ENCODE data around the gene BORCS6. TPM values are rescaled to one million over a fixed set of nuclear protein-coding genes. Genes with fewer than 3 reads are reported as not detected.

The BORCS6 gene
- total and polyA plus RNA-seq, 2 donors (not counting 1 experiment from before 2014, with no cell fraction given) = 9.7 to 20.2 TPM

DNA sequence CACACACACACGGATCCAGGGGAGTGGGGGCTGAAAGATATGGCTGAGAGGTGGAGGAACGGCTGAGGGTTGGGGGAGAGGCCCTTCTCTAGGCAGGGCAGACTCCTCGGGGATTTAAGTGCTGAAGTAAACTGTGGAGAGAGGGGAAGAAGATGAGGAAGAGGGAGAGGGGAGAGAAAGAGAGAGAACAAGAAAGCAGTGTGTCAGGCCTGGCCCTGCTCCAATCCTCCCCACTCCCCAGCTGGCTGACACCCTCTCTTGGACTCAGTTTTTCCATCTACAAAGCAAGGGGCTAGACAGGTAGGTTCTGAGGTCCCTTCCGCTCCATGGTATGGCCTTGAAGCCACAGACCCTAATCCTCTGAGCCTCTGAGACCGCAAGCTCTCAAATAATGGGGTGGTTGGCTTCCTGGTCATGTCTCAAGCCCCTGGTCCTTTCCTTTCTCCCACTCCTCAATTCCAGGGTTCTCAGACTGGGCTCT, 29.2 kb downstream of the BORCS6 start:
- H3K27me3 Mint-ChIP-seq = no peaks in the 10 kb centered on the region
- POLR2A ChIA-PET = interaction anchor here (0.7 to 3.6 kb wide), 3 partner anchors 13 to 581 kb away, joined by 4 to 18 read pairs (median 4); partner anchors contain the start of genes CD68 and CTC1
- peaks cover 42 to 72% of the 10 kb centered on the region in 2 donors for H3K4me1 ChIP-seq (ENCODE audit: control insufficient read depth in 2 of 2, insufficient read depth in 2 of 2, low read length in 2 of 2)
- no peaks in the 10 kb centered on the region for H3K9me3 Mint-ChIP-seq (ENCODE audit: insufficient read depth)
- DNase-seq (no peak), ATAC-seq (ENCODE audit: low read depth) (no peak)
- H3K79me2 ChIP-seq (ENCODE audit: control insufficient read depth, insufficient read depth, low read length) = peaks cover 27% of the 10 kb centered on the region
- peak overlapping the region; percentile 92 for H3K27ac Mint-ChIP-seq
- CTCF ChIA-PET = interaction anchor here (0.8 to 7.7 kb wide), 13 partner anchors 16 to 139 kb away, joined by 3 to 86 read pairs (median 4); partner anchors contain the start of genes ALOXE3, HES7, SLC25A35 and TMEM107
- 93% methylated on average over 3 of the region's 5 CpGs for WGBS (ENCODE audit: insufficient coverage)
- peak overlapping the region; percentile 87 for H3K4me3 Mint-ChIP-seq
- H3K9me3 ChIP-seq (ENCODE audit: control extremely low read depth in 1 of 3, control insufficient read depth in 2 of 3, insufficient read depth in 1 of 3, low read length in 2 of 3) = no peaks in the 10 kb centered on the region
- no peaks in the 10 kb centered on the region for H3K27me3 ChIP-seq (replicated peaks in 1 of 4; ENCODE audit: control extremely low read depth in 1 of 4, control insufficient read depth in 3 of 4, insufficient read depth in 4 of 4, low read length in 3 of 4)
- no peak overlapping the region for H2AFZ ChIP-seq (ENCODE audit: insufficient read depth, low read depth, low read length, poor library complexity, severe bottlenecking)
- peaks cover 5% of the 10 kb centered on the region for H4K20me1 ChIP-seq (ENCODE audit: control insufficient read depth, insufficient read depth, low read length, poor library complexity, severe bottlenecking)
- intact Hi-C loops (cut with micrococcal nuclease) = no loop called here
- H3K4me2 ChIP-seq (replicated peaks; ENCODE audit: low read depth, low read length, poor library complexity, severe bottlenecking) = peak overlapping the region; percentile 99
- H3K4me3 ChIP-seq (ENCODE audit: control extremely low read depth in 1 of 5, extremely low read depth in 1 of 5, insufficient read depth in 1 of 5, low read depth in 2 of 5, low read length in 4 of 5) = no peak overlapping the region
- H3K36me3 ChIP-seq (replicated peaks in 1 of 2; ENCODE audit: control extremely low read depth in 1 of 2, control insufficient read depth in 1 of 2, extremely low read depth in 1 of 2, insufficient read depth in 2 of 2, low read length in 1 of 2) = peaks cover 0 to 26% of the 10 kb centered on the region in 2 experiments
- H3K27ac ChIP-seq (ENCODE audit: low read length in 2 of 2) = peak overlapping the region; percentile 94 to 99
- H3K9ac ChIP-seq (ENCODE audit: low read length) = no peak overlapping the region
- peaks cover 49% of the 10 kb centered on the region for H3K4me1 Mint-ChIP-seq
- TF ChIP-seq, protein P1, sequence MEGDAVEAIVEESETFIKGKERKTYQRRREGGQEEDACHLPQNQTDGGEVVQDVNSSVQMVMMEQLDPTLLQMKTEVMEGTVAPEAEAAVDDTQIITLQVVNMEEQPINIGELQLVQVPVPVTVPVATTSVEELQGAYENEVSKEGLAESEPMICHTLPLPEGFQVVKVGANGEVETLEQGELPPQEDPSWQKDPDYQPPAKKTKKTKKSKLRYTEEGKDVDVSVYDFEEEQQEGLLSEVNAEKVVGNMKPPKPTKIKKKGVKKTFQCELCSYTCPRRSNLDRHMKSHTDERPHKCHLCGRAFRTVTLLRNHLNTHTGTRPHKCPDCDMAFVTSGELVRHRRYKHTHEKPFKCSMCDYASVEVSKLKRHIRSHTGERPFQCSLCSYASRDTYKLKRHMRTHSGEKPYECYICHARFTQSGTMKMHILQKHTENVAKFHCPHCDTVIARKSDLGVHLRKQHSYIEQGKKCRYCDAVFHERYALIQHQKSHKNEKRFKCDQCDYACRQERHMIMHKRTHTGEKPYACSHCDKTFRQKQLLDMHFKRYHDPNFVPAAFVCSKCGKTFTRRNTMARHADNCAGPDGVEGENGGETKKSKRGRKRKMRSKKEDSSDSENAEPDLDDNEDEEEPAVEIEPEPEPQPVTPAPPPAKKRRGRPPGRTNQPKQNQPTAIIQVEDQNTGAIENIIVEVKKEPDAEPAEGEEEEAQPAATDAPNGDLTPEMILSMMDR (IDR thresholded peaks at IDR 0.05) = no peak
- TF ChIP-seq EZH2 (IDR thresholded peaks at IDR 0.05; ENCODE audit: borderline replicate concordance, insufficient read depth, low read depth, low read length, poor library complexity, severe bottlenecking) = no peak

DNA sequence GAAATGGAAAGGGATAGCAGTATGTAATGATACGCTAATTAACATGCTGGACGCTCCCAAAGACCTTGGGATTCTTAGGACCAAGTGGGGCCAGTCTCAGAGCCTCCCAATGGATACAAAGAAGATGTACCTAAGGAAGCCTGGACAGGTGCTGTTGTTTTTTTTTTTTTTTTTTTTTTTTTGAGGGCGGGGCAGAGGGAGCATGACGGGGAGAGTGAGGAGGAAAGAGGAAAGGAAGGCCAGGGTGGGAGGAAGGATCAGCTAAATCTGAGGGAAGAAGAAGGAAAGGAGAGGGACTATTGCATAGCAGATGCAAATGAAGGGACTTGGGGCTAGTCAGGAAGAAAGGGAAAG, 29.8 kb downstream of the BORCS6 start:
- intact Hi-C loops (cut with micrococcal nuclease) = no loop called here
- H2AFZ ChIP-seq (ENCODE audit: insufficient read depth, low read depth, low read length, poor library complexity, severe bottlenecking) = no peak overlapping the region
- H3K27me3 ChIP-seq (replicated peaks in 1 of 4; ENCODE audit: control extremely low read depth in 1 of 4, control insufficient read depth in 3 of 4, insufficient read depth in 4 of 4, low read length in 3 of 4) = no peaks in the 10 kb centered on the region
- H3K9me3 ChIP-seq (ENCODE audit: control extremely low read depth in 1 of 3, control insufficient read depth in 2 of 3, insufficient read depth in 1 of 3, low read length in 2 of 3) = no peaks in the 10 kb centered on the region
- peaks cover 0 to 26% of the 10 kb centered on the region in 2 experiments for H3K36me3 ChIP-seq (replicated peaks in 1 of 2; ENCODE audit: control extremely low read depth in 1 of 2, control insufficient read depth in 1 of 2, extremely low read depth in 1 of 2, insufficient read depth in 2 of 2, low read length in 1 of 2)
- Mint-ChIP-seq H3K27me3 (no peaks in the 10 kb centered on the region), H3K4me3 (peak overlapping the region; percentile 87), H3K27ac (peak overlapping the region; percentile 92), H3K9me3 (ENCODE audit: insufficient read depth) (no peaks in the 10 kb centered on the region), H3K4me1 (peaks cover 49% of the 10 kb centered on the region)
- ChIA-PET POLR2A (interaction anchor here (0.7 to 3.6 kb wide), 5 partner anchors 13 to 581 kb away, joined by 4 to 18 read pairs (median 4); partner anchors contain the start of genes CD68 and CTC1), CTCF (interaction anchor here (1.0 to 7.7 kb wide), 9 partner anchors 16 to 141 kb away, joined by 3 to 86 read pairs (median 10); partner anchors contain the start of genes ALOXE3 and TMEM107)
- DNase-seq (no peak), ATAC-seq (ENCODE audit: low read depth) (no peak)
- peaks cover 48 to 78% of the 10 kb centered on the region in 2 donors for H3K4me1 ChIP-seq (ENCODE audit: control insufficient read depth in 2 of 2, insufficient read depth in 2 of 2, low read length in 2 of 2)
- TF ChIP-seq, protein P1 (IDR thresholded peaks at IDR 0.05) = no peak
- TF ChIP-seq EZH2 (IDR thresholded peaks at IDR 0.05; ENCODE audit: borderline replicate concordance, insufficient read depth, low read depth, low read length, poor library complexity, severe bottlenecking) = no peak
- no peak overlapping the region for H3K9ac ChIP-seq (ENCODE audit: low read length)
- 84% methylated on average over 4 of the region's 4 CpGs for WGBS (ENCODE audit: insufficient coverage)
- H3K4me3 ChIP-seq (ENCODE audit: control extremely low read depth in 1 of 5, extremely low read depth in 1 of 5, insufficient read depth in 1 of 5, low read depth in 2 of 5, low read length in 4 of 5) = no peak overlapping the region
- H3K79me2 ChIP-seq (ENCODE audit: control insufficient read depth, insufficient read depth, low read length) = peaks cover 33% of the 10 kb centered on the region
- H3K4me2 ChIP-seq (replicated peaks; ENCODE audit: low read depth, low read length, poor library complexity, severe bottlenecking) = no peak overlapping the region
- H3K27ac ChIP-seq (ENCODE audit: low read length in 2 of 2) = peak overlapping the region; percentile 32 to 52
- peaks cover 10% of the 10 kb centered on the region for H4K20me1 ChIP-seq (ENCODE audit: control insufficient read depth, insufficient read depth, low read length, poor library complexity, severe bottlenecking)
